HEK293T (cell line): ENCODE measurements around the gene ACKR1.

Experiments
- ARNT ChIP-seq: fragments of 450-650 bp; IDR thresholded peaks from 2 replicates; pipeline ENCODE4 v1.6.1; 2017; ENCODE audit warnings: mild to moderate bottlenecking
- BHLHE40 ChIP-seq: fragments of 450-650 bp; IDR thresholded peaks from 2 replicates; pipeline ENCODE4 v1.6.1; 2016; ENCODE audit warnings: mild to moderate bottlenecking, moderate library complexity, borderline replicate concordance
- CTBP1 ChIP-seq: fragments of 450-650 bp; IDR thresholded peaks from 2 replicates; pipeline ENCODE4 v1.6.1; 2016; ENCODE audit warnings: borderline replicate concordance
- ELF4 ChIP-seq: fragments of 450-650 bp; IDR thresholded peaks from 2 replicates; pipeline ENCODE4 v1.6.1; 2017; ENCODE audit warnings: antibody characterized with exemption
- FOXA1 ChIP-seq: fragments of 450-650 bp; IDR thresholded peaks from 2 replicates; pipeline ENCODE4 v1.6.1; 2016; ENCODE audit warnings: mild to moderate bottlenecking
- FOXK2 ChIP-seq: fragments of 450-650 bp; IDR thresholded peaks from 2 replicates; pipeline ENCODE4 v1.6.1; 2016; ENCODE audit warnings: mild to moderate bottlenecking
- FOXM1 ChIP-seq: fragments of 450-650 bp; IDR thresholded peaks from 2 replicates; pipeline ENCODE4 v1.6.1; 2017; ENCODE audit warnings: mild to moderate bottlenecking, borderline replicate concordance
- HDGF ChIP-seq: fragments of 450-650 bp; IDR thresholded peaks from 2 replicates; pipeline ENCODE4 v1.6.1; 2017; ENCODE audit warnings: antibody characterized with exemption, borderline replicate concordance
- NFRKB ChIP-seq: fragments of 450-650 bp; IDR thresholded peaks from 2 replicates; pipeline ENCODE4 v1.6.1; 2016; ENCODE audit warnings: mild to moderate bottlenecking, moderate library complexity
- PKNOX1 ChIP-seq: fragments of 450-650 bp; IDR thresholded peaks from 2 replicates; pipeline ENCODE4 v1.6.1; 2016
- SP1 ChIP-seq: fragments of 450-650 bp; IDR thresholded peaks from 2 replicates; pipeline ENCODE4 v1.6.1; 2017
- TARDBP ChIP-seq: fragments of 450-650 bp; IDR thresholded peaks from 2 replicates; pipeline ENCODE4 v1.6.1; 2016
- ZNF384 ChIP-seq: fragments of 450-650 bp; IDR thresholded peaks from 2 replicates; pipeline ENCODE4 v1.6.1; 2016

- TF ChIP-seq NFRKB, result no peak
- no peak for TF ChIP-seq BHLHE40
- TF ChIP-seq ELF4, result no peak
- TF ChIP-seq FOXA1, result no peak
- no peak for TF ChIP-seq ZNF384
- TF ChIP-seq SP1, result no peak
- TF ChIP-seq FOXM1, result no peak
- TF ChIP-seq ARNT, result no peak
- no peak for TF ChIP-seq TARDBP
- no peak for TF ChIP-seq FOXK2
- no peak for TF ChIP-seq HDGF
- no peak for TF ChIP-seq PKNOX1
- TF ChIP-seq CTBP1, result no peak
Observed at GRCh38 chr1:159214149-159214760, 9.6 kb downstream of the ACKR1 start.
